NB4 (cell line): ENCODE data around the gene FBXL13.

ENCODE experiments used
- DNase-seq: peaks from one replicate; pipeline ENCODE4 v3.0.0; 2010; ENCODE audit warnings: low read depth
- H3K4me3 ChIP-seq: one replicate; pipeline ENCODE4 v1.5.1; 2011; ENCODE audit warnings: mild to moderate bottlenecking, low read depth, low read length, moderate library complexity
- MYC ChIP-seq: IDR thresholded peaks from 2 replicates; pipeline ENCODE4 v1.6.1; 2011; ENCODE audit warnings: low read depth, low read length
- POLR2A ChIP-seq: IDR thresholded peaks from 2 replicates; pipeline ENCODE4 v1.6.1; 2011; ENCODE audit warnings: mild to moderate bottlenecking; ENCODE audit not compliant: insufficient read length; ENCODE audit errors: extremely low read depth
- TF ChIP-seq, protein P1 (sequence below): IDR thresholded peaks from one replicate; pipeline ENCODE4 v1.5.1; 2012; ENCODE audit warnings: low read depth, low read length
- TF ChIP-seq, protein P2 (sequence below): IDR thresholded peaks from 2 replicates; pipeline ENCODE4 v1.6.1; 2011; ENCODE audit warnings: low read depth, low read length

The FBXL13 gene

DNA sequence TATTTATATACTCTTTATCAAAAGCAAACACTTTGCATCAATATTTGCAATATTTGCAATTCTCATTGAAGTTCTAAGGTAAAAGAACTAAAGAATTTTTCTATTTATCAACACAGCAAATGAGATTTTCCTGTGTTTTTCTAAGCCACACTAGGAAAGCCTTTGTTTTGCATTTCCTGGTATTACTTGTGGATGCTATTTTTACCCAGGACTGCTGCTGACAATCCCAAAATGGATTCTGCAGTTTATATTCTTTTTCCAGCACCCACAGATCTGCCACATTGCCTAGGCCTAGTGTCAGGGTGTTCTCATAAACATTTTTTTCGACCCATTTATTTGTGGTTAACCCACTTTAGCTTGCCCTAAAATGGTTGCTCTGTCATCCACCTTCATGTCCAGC is 135.9 kb downstream of the FBXL13 start:
- no peak for DNase-seq
- H3K4me3 ChIP-seq: no peak overlapping the region
- TF ChIP-seq, protein P1, sequence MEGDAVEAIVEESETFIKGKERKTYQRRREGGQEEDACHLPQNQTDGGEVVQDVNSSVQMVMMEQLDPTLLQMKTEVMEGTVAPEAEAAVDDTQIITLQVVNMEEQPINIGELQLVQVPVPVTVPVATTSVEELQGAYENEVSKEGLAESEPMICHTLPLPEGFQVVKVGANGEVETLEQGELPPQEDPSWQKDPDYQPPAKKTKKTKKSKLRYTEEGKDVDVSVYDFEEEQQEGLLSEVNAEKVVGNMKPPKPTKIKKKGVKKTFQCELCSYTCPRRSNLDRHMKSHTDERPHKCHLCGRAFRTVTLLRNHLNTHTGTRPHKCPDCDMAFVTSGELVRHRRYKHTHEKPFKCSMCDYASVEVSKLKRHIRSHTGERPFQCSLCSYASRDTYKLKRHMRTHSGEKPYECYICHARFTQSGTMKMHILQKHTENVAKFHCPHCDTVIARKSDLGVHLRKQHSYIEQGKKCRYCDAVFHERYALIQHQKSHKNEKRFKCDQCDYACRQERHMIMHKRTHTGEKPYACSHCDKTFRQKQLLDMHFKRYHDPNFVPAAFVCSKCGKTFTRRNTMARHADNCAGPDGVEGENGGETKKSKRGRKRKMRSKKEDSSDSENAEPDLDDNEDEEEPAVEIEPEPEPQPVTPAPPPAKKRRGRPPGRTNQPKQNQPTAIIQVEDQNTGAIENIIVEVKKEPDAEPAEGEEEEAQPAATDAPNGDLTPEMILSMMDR: no peak
- TF ChIP-seq, protein P2, sequence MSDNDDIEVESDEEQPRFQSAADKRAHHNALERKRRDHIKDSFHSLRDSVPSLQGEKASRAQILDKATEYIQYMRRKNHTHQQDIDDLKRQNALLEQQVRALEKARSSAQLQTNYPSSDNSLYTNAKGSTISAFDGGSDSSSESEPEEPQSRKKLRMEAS: no peak
- TF ChIP-seq POLR2A (no peak), MYC (no peak)

DNA sequence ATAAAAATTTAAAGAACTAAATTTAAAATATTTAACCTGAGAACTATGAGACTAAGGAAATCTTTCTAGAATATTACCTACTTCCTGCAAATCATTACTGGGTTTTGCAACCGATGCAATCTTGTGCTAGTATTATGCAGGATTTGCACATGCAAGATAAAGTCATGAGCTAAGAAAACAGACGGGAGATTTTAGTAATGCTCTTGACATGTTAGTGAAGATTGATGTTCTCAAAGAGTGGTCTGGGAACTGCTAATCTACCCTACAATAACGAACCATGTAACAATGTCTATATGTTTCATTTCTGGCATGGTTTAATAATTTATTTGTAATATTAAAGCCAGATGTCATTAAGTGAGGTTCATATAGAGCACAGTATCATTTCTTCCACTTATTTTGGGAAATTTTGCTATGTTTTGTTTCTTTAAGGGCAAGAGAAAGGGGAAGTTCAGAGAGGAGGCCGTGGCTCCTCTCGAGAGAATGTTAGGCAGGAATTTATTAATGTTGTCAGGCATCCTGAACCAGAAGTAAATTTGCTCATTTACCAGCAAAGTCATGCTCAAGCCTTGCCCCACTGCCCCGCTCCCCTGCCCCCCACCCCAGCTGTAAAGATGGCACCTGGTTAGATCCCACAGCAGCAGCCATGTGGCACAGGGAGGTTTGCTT is 139.0 kb downstream of the FBXL13 start:
- no peak for TF ChIP-seq POLR2A
- 0 out of 2 replicates have a peak, but pooled peaks have one; percentile 27 for TF ChIP-seq MYC
- TF ChIP-seq, protein P2: peak; percentile 48; the same call in 1 of the 2 replicates
- no peak overlapping the region for H3K4me3 ChIP-seq
- DNase-seq: peak; percentile 63

DNA sequence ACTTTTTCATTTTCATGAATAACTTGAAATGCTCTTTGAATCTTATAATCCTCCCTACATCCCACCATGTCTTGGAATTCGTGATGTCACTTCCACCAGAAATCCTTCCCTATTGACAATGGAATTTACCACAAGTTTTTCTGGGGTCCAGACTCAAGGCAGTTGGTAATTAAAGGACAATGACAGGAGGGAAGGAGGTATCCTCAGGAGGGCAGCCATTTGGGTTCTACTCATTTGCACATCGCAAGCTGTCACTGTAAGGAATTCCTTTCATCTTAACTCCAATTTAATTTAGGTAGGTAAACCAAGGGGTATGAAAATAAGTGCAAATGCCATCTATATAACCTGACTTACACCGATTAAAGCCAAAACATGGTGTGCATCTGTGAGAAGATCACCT is 139.9 kb downstream of the FBXL13 start:
- H3K4me3 ChIP-seq: no peak overlapping the region
- no peak for DNase-seq
- TF ChIP-seq, protein P1: no peak
- TF ChIP-seq MYC (no peak), POLR2A (no peak)

DNA sequence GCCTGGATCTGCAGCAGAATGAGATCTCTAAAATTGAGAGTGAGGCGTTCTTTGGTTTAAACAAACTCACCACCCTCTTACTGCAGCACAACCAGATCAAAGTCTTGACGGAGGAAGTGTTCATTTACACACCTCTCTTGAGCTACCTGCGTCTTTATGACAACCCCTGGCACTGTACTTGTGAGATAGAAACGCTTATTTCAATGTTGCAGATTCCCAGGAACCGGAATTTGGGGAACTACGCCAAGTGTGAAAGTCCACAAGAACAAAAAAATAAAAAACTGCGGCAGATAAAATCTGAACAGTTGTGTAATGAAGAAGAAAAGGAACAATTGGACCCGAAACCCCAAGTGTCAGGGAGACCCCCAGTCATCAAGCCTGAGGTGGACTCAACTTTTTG is 140.4 kb downstream of the FBXL13 start:
- H3K4me3 ChIP-seq: no peak overlapping the region
- TF ChIP-seq, protein P2: no peak
- TF ChIP-seq, protein P1: no peak
- TF ChIP-seq MYC (no peak), POLR2A (no peak)
- DNase-seq: no peak

DNA sequence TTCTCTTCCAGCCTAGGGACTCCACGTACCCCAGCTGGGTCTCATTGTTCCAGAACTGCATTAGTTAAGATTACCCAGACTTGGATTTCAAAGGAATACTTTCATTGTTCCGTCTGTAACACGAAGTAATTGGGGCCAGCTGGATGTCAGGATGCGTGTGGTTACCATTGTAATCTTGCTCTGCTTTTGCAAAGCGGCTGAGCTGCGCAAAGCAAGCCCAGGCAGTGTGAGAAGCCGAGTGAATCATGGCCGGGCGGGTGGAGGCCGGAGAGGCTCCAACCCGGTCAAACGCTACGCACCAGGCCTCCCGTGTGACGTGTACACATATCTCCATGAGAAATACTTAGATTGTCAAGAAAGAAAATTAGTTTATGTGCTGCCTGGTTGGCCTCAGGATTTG is 140.8 kb downstream of the FBXL13 start:
- no peak for DNase-seq
- TF ChIP-seq, protein P1: no peak
- TF ChIP-seq, protein P2: no peak
- no peak for TF ChIP-seq MYC
- H3K4me3 ChIP-seq: no peak overlapping the region

DNA sequence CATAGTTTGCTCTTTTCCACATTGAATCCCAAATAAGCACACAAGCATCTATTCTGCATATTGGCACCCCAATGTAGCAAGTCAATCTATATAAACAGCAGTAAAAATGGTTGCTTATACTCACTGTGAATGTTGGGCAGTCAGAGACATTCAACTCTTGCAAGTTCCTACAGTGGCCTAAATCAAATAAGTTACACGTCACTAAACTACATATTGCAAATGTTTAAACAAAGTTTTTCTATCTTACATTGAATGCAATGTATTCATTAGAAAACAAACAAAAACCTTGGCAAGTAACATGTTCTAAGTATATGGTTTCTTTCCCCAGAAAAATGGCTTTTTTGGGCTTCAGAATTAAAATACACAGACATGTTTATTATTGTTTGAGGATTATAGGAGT is 142.8 kb downstream of the FBXL13 start:
- no peak overlapping the region for H3K4me3 ChIP-seq
- DNase-seq: no peak
- TF ChIP-seq, protein P1: no peak
- no peak for TF ChIP-seq POLR2A
